GM19452 (cell line): ENCODE results near the gene USP6NL.

Experiments used
- ATAC-seq: cut with Tn5 transposase; IDR thresholded peaks from one replicate; pipeline ENCODE4 v1.9.1; 2021; ENCODE audit not compliant: unreplicated experiment

USP6NL gene

GRCh38 chr10:11483201-11484148, 128.0 kb downstream of the USP6NL start:
- ATAC-seq, result no peak

- ATAC-seq, result no peak
These were observed 129.1 kb downstream of the USP6NL start for GRCh38 chr10:11482306-11482705.

GRCh38 chr10:11480687-11481086, 130.8 kb downstream of the USP6NL start:
- ATAC-seq, result no peak

- ATAC-seq, result no peak
These were observed 132.2 kb downstream of the USP6NL start for GRCh38 chr10:11479300-11479699.

GRCh38 chr10:11478807-11479206, 132.6 kb downstream of the USP6NL start:
- ATAC-seq, result no peak

GRCh38 chr10:11475831-11476434, 135.5 kb downstream of the USP6NL start:
- ATAC-seq, result no peak

GRCh38 chr10:11473128-11473760, 138.2 kb downstream of the USP6NL start:
- no peak for ATAC-seq

GRCh38 chr10:11472158-11472753, 139.2 kb downstream of the USP6NL start:
- ATAC-seq, result peak; percentile 84

GRCh38 chr10:11469575-11470391, 141.7 kb downstream of the USP6NL start:
- no peak for ATAC-seq

- no peak for ATAC-seq
These were observed 143.2 kb downstream of the USP6NL start for GRCh38 chr10:11468126-11468742.

- no peak for ATAC-seq
These were observed 146.0 kb downstream of the USP6NL start for GRCh38 chr10:11465406-11465805.

- no peak for ATAC-seq
These were observed 148.3 kb downstream of the USP6NL start for GRCh38 chr10:11463111-11463510.

- no peak for ATAC-seq
These were observed 149.4 kb downstream of the USP6NL start for GRCh38 chr10:11462071-11462470.

GRCh38 chr10:11457336-11457735, 154.1 kb downstream of the USP6NL start:
- no peak for ATAC-seq

GRCh38 chr10:11454958-11455566, 156.4 kb downstream of the USP6NL start:
- ATAC-seq, result no peak

GRCh38 chr10:11454160-11454559, 157.3 kb downstream of the USP6NL start:
- no peak for ATAC-seq

GRCh38 chr10:11451640-11452260, 159.7 kb downstream of the USP6NL start:
- no peak for ATAC-seq

GRCh38 chr10:11450427-11450826, 161.0 kb downstream of the USP6NL start:
- no peak for ATAC-seq

- no peak for ATAC-seq
These were observed 161.7 kb downstream of the USP6NL start for GRCh38 chr10:11449761-11450160.
